ENCODE data around the gene IQCH.

DNA sequence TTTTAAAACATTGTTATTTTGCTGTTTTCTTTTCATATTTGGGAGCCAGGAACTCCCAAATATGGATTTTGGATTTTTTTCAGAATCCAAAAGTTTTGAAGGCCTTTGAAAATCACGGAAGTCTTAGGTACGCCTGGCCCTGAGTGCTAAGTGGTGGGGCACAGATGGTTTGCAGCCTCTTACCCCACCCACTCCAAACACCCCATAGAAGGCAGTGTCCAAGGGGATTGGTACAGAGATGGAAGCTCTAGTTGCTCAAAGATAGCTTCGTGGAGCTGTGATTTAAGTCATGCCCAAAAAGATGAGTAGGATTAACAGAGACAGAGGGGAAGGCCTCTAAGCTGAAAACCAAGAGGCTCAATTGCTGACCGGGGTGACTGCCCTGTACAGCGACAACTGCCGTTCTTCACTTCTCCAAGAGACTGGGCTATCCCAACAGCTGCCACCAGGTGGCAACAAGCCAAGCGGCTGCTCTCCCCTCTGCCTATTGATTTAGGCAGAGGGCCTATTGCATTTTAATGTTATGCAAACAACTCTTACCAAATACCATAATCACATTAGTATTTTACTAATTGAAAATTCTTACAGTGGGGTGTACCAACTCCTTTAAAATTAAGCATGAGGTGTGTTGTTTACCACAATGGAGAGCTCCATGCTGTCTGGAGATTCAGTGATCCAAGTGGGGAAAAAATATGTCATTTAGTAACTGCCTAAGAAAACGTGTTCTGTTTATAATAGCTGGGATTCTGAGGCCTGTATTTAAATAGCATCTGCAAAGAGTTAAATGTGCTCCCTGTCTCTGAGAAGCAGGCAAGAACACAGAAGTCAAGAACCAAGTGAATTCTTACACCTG is 202.3 kb downstream of the IQCH start:
- TF ChIP-seq, protein P1, sequence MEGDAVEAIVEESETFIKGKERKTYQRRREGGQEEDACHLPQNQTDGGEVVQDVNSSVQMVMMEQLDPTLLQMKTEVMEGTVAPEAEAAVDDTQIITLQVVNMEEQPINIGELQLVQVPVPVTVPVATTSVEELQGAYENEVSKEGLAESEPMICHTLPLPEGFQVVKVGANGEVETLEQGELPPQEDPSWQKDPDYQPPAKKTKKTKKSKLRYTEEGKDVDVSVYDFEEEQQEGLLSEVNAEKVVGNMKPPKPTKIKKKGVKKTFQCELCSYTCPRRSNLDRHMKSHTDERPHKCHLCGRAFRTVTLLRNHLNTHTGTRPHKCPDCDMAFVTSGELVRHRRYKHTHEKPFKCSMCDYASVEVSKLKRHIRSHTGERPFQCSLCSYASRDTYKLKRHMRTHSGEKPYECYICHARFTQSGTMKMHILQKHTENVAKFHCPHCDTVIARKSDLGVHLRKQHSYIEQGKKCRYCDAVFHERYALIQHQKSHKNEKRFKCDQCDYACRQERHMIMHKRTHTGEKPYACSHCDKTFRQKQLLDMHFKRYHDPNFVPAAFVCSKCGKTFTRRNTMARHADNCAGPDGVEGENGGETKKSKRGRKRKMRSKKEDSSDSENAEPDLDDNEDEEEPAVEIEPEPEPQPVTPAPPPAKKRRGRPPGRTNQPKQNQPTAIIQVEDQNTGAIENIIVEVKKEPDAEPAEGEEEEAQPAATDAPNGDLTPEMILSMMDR (conservative IDR thresholded peaks at IDR 0.05; ENCODE audit: low read depth, low read length) = peak; percentile 80
- TF ChIP-seq, protein P2, sequence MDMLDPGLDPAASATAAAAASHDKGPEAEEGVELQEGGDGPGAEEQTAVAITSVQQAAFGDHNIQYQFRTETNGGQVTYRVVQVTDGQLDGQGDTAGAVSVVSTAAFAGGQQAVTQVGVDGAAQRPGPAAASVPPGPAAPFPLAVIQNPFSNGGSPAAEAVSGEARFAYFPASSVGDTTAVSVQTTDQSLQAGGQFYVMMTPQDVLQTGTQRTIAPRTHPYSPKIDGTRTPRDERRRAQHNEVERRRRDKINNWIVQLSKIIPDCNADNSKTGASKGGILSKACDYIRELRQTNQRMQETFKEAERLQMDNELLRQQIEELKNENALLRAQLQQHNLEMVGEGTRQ (IDR thresholded peaks at IDR 0.05; ENCODE audit: low read depth, low read length) = no peak
- TF ChIP-seq BHLHE40 (IDR thresholded peaks at IDR 0.05; ENCODE audit: low read depth, low read length) (no peak), RAD21 (IDR thresholded peaks at IDR 0.05; ENCODE audit: low read length) (peak; percentile 81), POLR2A (IDR thresholded peaks at IDR 0.05; ENCODE audit: low read depth, low read length) (no peak), MXI1 (IDR thresholded peaks at IDR 0.05; ENCODE audit: borderline replicate concordance, low read depth, low read length) (no peak), FOS (IDR thresholded peaks at IDR 0.05; ENCODE audit: low read depth, low read length) (no peak), SMC3 (IDR thresholded peaks at IDR 0.05; ENCODE audit: low read depth, low read length) (peak; percentile 93), RFX5 (IDR thresholded peaks at IDR 0.05; ENCODE audit: low read depth, low read length) (no peak), MAFK (IDR thresholded peaks at IDR 0.05; ENCODE audit: low read depth, low read length) (no peak), CEBPB (IDR thresholded peaks at IDR 0.05; ENCODE audit: low read depth, low read length) (0 out of 2 replicates have a peak, but pooled peaks have one; percentile 7)
- TF ChIP-seq, protein P3, sequence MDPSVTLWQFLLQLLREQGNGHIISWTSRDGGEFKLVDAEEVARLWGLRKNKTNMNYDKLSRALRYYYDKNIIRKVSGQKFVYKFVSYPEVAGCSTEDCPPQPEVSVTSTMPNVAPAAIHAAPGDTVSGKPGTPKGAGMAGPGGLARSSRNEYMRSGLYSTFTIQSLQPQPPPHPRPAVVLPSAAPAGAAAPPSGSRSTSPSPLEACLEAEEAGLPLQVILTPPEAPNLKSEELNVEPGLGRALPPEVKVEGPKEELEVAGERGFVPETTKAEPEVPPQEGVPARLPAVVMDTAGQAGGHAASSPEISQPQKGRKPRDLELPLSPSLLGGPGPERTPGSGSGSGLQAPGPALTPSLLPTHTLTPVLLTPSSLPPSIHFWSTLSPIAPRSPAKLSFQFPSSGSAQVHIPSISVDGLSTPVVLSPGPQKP (IDR thresholded peaks at IDR 0.05; ENCODE audit: borderline replicate concordance, low read depth, low read length) = no peak
